Suprapubic skin (tissue), 4 donors: Measurements from ENCODE around the gene SYNE1. TPM values are rescaled to one million over a fixed set of nuclear protein-coding genes. Genes with fewer than 3 reads are reported as not detected.
"Not testable (repeated sequence)": the region's sequence is repeated elsewhere in the genome, so short reads cannot be mapped to it uniquely, and the experiment has no call there.

ENCODE experiments used
- DNase-seq, 2 donors: peaks; one replicate each; pipeline ENCODE4 v3.0.0-alpha.2; 2019; ENCODE audit warnings: low spot score in 2 of 2
- H3K27ac ChIP-seq: fragments of 200-600 bp; sonication (generic); one replicate; pipeline ENCODE4 v1.5.1; 2019
- H3K27me3 ChIP-seq: fragments of 200-600 bp; sonication (generic); one replicate; pipeline ENCODE4 v1.5.1; 2019
- H3K36me3 ChIP-seq: fragments of 200-600 bp; sonication (generic); one replicate; pipeline ENCODE4 v1.5.1; 2019
- H3K4me1 ChIP-seq: fragments of 200-600 bp; sonication (generic); one replicate; pipeline ENCODE4 v1.5.1; 2019
- H3K4me3 ChIP-seq: fragments of 200-600 bp; sonication (generic); one replicate; pipeline ENCODE4 v1.5.1; 2019; ENCODE audit warnings: mild to moderate bottlenecking
- H3K9me3 ChIP-seq: fragments of 200-600 bp; sonication (generic); one replicate; pipeline ENCODE4 v1.5.1; 2019
- CTCF ChIP-seq, 2 donors: fragments of 200-600 bp in 1 of 2; fragments of 450-650 bp in 1 of 2; sonication (generic) in 1 of 2; IDR thresholded peaks; one replicate each; pipeline ENCODE4 v1.5.1; 2016 to 2019; ENCODE audit warnings: antibody characterized with exemption in 2 of 2, mild to moderate bottlenecking in 1 of 2, moderate library complexity in 1 of 2
- EP300 ChIP-seq: sonication (generic); formaldehyde crosslinking; IDR thresholded peaks from one replicate; pipeline ENCODE4 v1.6.1; 2017; ENCODE audit warnings: antibody characterized with exemption
- POLR2A ChIP-seq, 2 donors: fragments of 450-650 bp; IDR thresholded peaks; one replicate each; pipeline ENCODE4 v1.6.1; 2017; ENCODE audit warnings: antibody characterized with exemption in 2 of 2, mild to moderate bottlenecking in 2 of 2, moderate library complexity in 2 of 2
- POLR2AphosphoS5 ChIP-seq, 3 donors: sonication (generic); formaldehyde crosslinking; IDR thresholded peaks; one replicate each; pipeline ENCODE4 v1.6.1; 2017; ENCODE audit warnings: antibody characterized with exemption in 3 of 3
- WGBS: methylation state at CpG from one replicate; pipeline ENCODE4 v1.1.5; 2018; 5-methylcytosine and 5-hydroxymethylcytosine counted together
- total RNA-seq, 4 donors: library from RNA; depleted of rRNA; stranded (reverse); fragments of >200 nt; gene quantifications; one replicate each; pipeline ENCODE4 v1.1.0, GENCODE V29; 2016

Gene SYNE1
- total RNA-seq, 4 donors from 2014 or later, result 105 to 184 (median 132) TPM

GRCh38 chr6:152148412-152148811 is 488.8 kb downstream of the SYNE1 start:
- no peak for DNase-seq
- no peak overlapping the region for H3K4me3 ChIP-seq
- no peaks in the 10 kb centered on the region for H3K27me3 ChIP-seq
- no peak for TF ChIP-seq EP300
- TF ChIP-seq POLR2A (IDR thresholded peaks at IDR 0.05), result no peak
- no peak for TF ChIP-seq CTCF (IDR thresholded peaks at IDR 0.05)
- TF ChIP-seq POLR2AphosphoS5 (IDR thresholded peaks at IDR 0.05), result no peak
- peaks cover 7% of the 10 kb centered on the region for H3K4me1 ChIP-seq
- WGBS, result 95% methylated on average over 1 of the region's 1 CpG
- H3K27ac ChIP-seq, result no peak overlapping the region
- no peaks in the 10 kb centered on the region for H3K9me3 ChIP-seq
- H3K36me3 ChIP-seq, result peaks cover 43% of the 10 kb centered on the region

DNA sequence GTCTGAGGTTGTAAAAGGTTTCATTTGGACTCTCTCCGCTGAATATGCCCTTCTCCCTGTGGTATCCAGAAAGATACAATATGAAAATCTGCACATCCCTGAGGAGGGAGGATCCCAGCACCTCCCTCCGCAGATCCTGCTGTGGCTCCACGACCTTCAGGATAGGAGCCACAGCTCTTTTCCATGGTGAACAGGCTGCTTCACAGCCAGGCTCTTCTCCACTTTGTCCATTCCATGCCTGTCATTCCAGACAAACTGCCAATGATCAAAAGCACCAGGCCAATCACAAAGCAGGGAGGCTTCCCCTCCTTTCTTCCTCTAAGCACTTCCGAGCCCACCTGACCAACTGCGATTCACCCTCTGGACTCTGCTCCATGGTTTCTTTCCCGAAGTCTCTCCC is 489.9 kb downstream of the SYNE1 start:
- H3K4me1 ChIP-seq, result peaks cover 4% of the 10 kb centered on the region
- 96% methylated on average over 6 of the region's 6 CpGs for WGBS
- DNase-seq, result no peak
- H3K36me3 ChIP-seq, result peaks cover 49% of the 10 kb centered on the region
- H3K27me3 ChIP-seq, result no peaks in the 10 kb centered on the region
- H3K9me3 ChIP-seq, result no peaks in the 10 kb centered on the region
- no peak for TF ChIP-seq CTCF (IDR thresholded peaks at IDR 0.05)
- TF ChIP-seq POLR2A (IDR thresholded peaks at IDR 0.05), result no peak
- no peak for TF ChIP-seq EP300
- TF ChIP-seq POLR2AphosphoS5 (IDR thresholded peaks at IDR 0.05), result no peak
- H3K27ac ChIP-seq, result no peak overlapping the region
- H3K4me3 ChIP-seq, result no peak overlapping the region

- WGBS, result 92% methylated on average over 1 of the region's 1 CpG
- no peak for DNase-seq
- no peaks in the 10 kb centered on the region for H3K9me3 ChIP-seq
- H3K27ac ChIP-seq, result no peak overlapping the region
- TF ChIP-seq POLR2A (IDR thresholded peaks at IDR 0.05) (no peak), CTCF (IDR thresholded peaks at IDR 0.05) (no peak), EP300 (no peak), POLR2AphosphoS5 (IDR thresholded peaks at IDR 0.05) (no peak)
- no peaks in the 10 kb centered on the region for H3K27me3 ChIP-seq
- H3K4me3 ChIP-seq, result no peak overlapping the region
- H3K4me1 ChIP-seq, result peaks cover 4% of the 10 kb centered on the region
- peaks cover 46% of the 10 kb centered on the region for H3K36me3 ChIP-seq
Measured at GRCh38 chr6:152146385-152146784, 490.8 kb downstream of the SYNE1 start.

DNA sequence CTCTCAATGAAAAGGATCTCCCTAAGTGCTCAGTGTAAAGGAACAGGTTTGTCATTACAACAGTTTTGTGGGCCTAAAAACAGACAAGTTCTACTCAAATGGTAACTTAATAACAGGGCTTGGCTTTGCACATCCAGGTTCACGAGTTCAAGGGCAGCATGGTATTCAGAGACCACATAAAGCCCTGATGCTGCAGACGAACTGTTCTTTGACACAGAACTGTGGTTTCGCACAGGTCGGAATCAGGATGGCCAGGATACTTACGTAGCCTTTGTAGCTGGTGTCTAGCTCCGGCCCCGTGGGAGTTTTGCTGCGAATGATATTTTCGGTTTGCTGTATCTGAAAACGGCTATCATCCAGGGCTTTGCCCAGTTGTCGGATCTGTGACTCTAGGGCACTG is 493.8 kb downstream of the SYNE1 start:
- no peak for DNase-seq
- WGBS, result 93% methylated on average over 11 of the region's 11 CpGs

DNA sequence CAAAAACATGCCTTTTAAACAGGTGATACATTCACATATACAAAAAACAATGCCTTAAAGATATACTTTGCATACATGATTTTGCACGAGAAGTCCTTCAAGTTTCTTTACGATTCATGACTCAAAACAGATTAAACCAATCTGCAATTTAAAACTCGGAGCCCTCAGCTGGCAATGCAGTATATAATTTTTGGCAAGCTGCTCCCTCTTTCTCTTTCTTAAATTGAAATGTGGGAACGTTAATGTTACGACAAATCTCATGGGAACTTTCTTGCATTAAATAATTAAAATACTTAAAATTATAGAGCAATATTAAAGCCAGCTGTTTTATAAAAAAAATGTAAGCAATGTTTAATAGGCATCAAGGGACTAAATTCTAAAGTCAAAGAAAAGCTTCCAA is 495.1 kb downstream of the SYNE1 start:
- TF ChIP-seq POLR2A (IDR thresholded peaks at IDR 0.05), result no peak
- TF ChIP-seq CTCF (IDR thresholded peaks at IDR 0.05), result no peak
- no peak for TF ChIP-seq POLR2AphosphoS5 (IDR thresholded peaks at IDR 0.05)
- no peak for TF ChIP-seq EP300
- no peak for DNase-seq
- H3K9me3 ChIP-seq, result no peaks in the 10 kb centered on the region
- 41% methylated on average over 5 of the region's 5 CpGs for WGBS
- no peak overlapping the region for H3K4me3 ChIP-seq
- H3K4me1 ChIP-seq, result peaks cover 4% of the 10 kb centered on the region
- peaks cover 36% of the 10 kb centered on the region for H3K36me3 ChIP-seq
- H3K27ac ChIP-seq, result no peak overlapping the region
- no peaks in the 10 kb centered on the region for H3K27me3 ChIP-seq

More for the DNA sequence above, 493.8 kb downstream of the SYNE1 start:
- H3K4me3 ChIP-seq, result no peak overlapping the region
- H3K9me3 ChIP-seq, result no peaks in the 10 kb centered on the region
- no peak overlapping the region for H3K27ac ChIP-seq
- no peak for TF ChIP-seq POLR2A (IDR thresholded peaks at IDR 0.05)
- no peak for TF ChIP-seq POLR2AphosphoS5 (IDR thresholded peaks at IDR 0.05)
- no peak for TF ChIP-seq EP300
- no peak for TF ChIP-seq CTCF (IDR thresholded peaks at IDR 0.05)
- H3K27me3 ChIP-seq, result no peaks in the 10 kb centered on the region
- peaks cover 49% of the 10 kb centered on the region for H3K36me3 ChIP-seq
- H3K4me1 ChIP-seq, result peaks cover 4% of the 10 kb centered on the region

DNA sequence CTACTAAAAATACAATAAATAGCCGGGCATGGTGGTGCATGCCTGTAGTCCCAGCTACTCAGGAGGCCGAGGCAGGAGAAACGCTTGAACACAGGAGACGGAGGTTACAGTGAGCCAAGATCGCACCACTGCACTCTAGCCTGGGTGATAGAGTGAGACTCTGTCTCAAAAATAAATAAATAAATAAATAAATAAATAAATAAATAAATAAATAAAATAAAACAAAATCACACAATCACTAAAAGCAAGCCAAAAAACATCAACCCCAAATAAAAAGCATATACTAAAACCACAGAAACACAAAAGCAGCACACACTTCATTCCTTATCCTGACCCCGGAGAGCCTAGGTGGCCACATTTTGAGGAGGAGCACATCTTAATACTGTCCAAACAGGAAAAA is 498.8 kb downstream of the SYNE1 start:
- not testable (repeated sequence) for DNase-seq, H3K9me3 ChIP-seq, H3K4me1 ChIP-seq, H3K27me3 ChIP-seq, H3K27ac ChIP-seq, H3K4me3 ChIP-seq
- peaks cover 56% of the 10 kb centered on the region for H3K36me3 ChIP-seq
- 96% methylated on average over 6 of the region's 6 CpGs for WGBS
